Dedifferentiated amniotic fluid mesenchymal stem cell (primary cell): ENCODE results near the gene C13orf46.

Source experiments
- DNase-seq: peaks from one replicate; pipeline ENCODE4 v3.0.0-alpha.2; 2016; ENCODE audit errors: extremely low spot score

Gene C13orf46

GRCh38 chr13:113954046-113954835 lies 19.6 kb downstream of the C13orf46 start:
- DNase-seq = no peak

- DNase-seq = no peak
These were observed 20.3 kb downstream of the C13orf46 start for GRCh38 chr13:113953561-113953960.

GRCh38 chr13:113952983-113953520 lies 20.8 kb downstream of the C13orf46 start:
- DNase-seq = no peak

- no peak for DNase-seq
These were observed 21.5 kb downstream of the C13orf46 start for GRCh38 chr13:113952151-113952982.

- no peak for DNase-seq
These were observed 22.5 kb downstream of the C13orf46 start for GRCh38 chr13:113951246-113951999.

GRCh38 chr13:113950451-113951245 lies 23.2 kb downstream of the C13orf46 start:
- no peak for DNase-seq

- no peak for DNase-seq
These were observed 24.3 kb downstream of the C13orf46 start for GRCh38 chr13:113949546-113949945.

GRCh38 chr13:113948034-113948742 lies 25.7 kb downstream of the C13orf46 start:
- no peak for DNase-seq

- no peak for DNase-seq
These were observed 26.4 kb downstream of the C13orf46 start for GRCh38 chr13:113947311-113948033.

- no peak for DNase-seq
These were observed 27.3 kb downstream of the C13orf46 start for GRCh38 chr13:113946409-113947181.

- no peak for DNase-seq
These were observed 27.9 kb downstream of the C13orf46 start for GRCh38 chr13:113945857-113946408.

- no peak for DNase-seq
These were observed 29.9 kb downstream of the C13orf46 start for GRCh38 chr13:113943821-113944565.

GRCh38 chr13:113942591-113943103 lies 31.2 kb downstream of the C13orf46 start:
- no peak for DNase-seq

GRCh38 chr13:113941571-113942191 lies 32.2 kb downstream of the C13orf46 start:
- no peak for DNase-seq

GRCh38 chr13:113939944-113940297 lies 34.0 kb downstream of the C13orf46 start:
- DNase-seq = no peak

GRCh38 chr13:113939129-113939943 lies 34.5 kb downstream of the C13orf46 start:
- no peak for DNase-seq
